Karpas-422 (cell line): ENCODE data around the gene PTRHD1. TPM values are rescaled to one million over a fixed set of nuclear protein-coding genes. Genes with fewer than 3 reads are reported as not detected.
"Not testable (repeated sequence)": the region's sequence is repeated elsewhere in the genome, so short reads cannot be mapped to it uniquely, and the experiment has no call there.

Source experiments
- DNase-seq: peaks from one replicate; pipeline ENCODE4 v3.0.0-alpha.2; 2015
- H2AFZ ChIP-seq: fragments of 200-600 bp; sonication (generic); 2 replicates; pipeline ENCODE4 v1.6.1; 2014; ENCODE audit warnings: antibody characterized with exemption, low read length, mixed read lengths
- H3K27ac ChIP-seq: fragments of 200-600 bp; sonication (generic); 2 replicates; pipeline ENCODE4 v1.5.1; 2014; ENCODE audit warnings: mild to moderate bottlenecking, low read length, moderate library complexity
- H3K27me3 ChIP-seq: fragments of 200-600 bp; sonication (generic); 2 replicates; pipeline ENCODE4 v1.6.1; 2014; ENCODE audit warnings: low read length, mixed read lengths
- H3K36me3 ChIP-seq: fragments of 200-600 bp; sonication (generic); 2 replicates; pipeline ENCODE4 v1.6.1; 2014; ENCODE audit warnings: low read length, mixed read lengths; ENCODE audit not compliant: insufficient read depth
- H3K4me1 ChIP-seq: fragments of 200-600 bp; sonication (generic); 2 replicates; pipeline ENCODE4 v1.6.1; 2014; ENCODE audit warnings: mild to moderate bottlenecking, low read length, mixed read lengths
- H3K4me2 ChIP-seq: fragments of 200-600 bp; sonication (generic); 2 replicates; pipeline ENCODE4 v1.6.1; 2014; ENCODE audit warnings: low read length, low read depth, mild to moderate bottlenecking; ENCODE audit not compliant: poor library complexity, severe bottlenecking
- H3K4me3 ChIP-seq: fragments of 200-600 bp; sonication (generic); 2 replicates; pipeline ENCODE4 v1.5.1; 2014; ENCODE audit warnings: mild to moderate bottlenecking, antibody characterized with exemption, low read length, mixed read lengths
- H3K79me2 ChIP-seq: fragments of 200-600 bp; sonication (generic); 2 replicates; pipeline ENCODE4 v1.6.1; 2014; ENCODE audit warnings: mild to moderate bottlenecking, low read length, mixed read lengths
- H3K9ac ChIP-seq: fragments of 200-600 bp; sonication (generic); 2 replicates; pipeline ENCODE4 v1.6.0; 2014; ENCODE audit warnings: low read length
- H3K9me2 ChIP-seq: fragments of 200-600 bp; sonication (generic), shearing (Covaris generic); replicated peaks from 2 replicates; pipeline ENCODE4 v1.6.0; 2014; ENCODE audit warnings: mild to moderate bottlenecking, low read length, moderate library complexity; ENCODE audit not compliant: insufficient read depth
- H3K9me3 ChIP-seq: fragments of 300-700, 200-600 bp; sonication (generic); 2 replicates; pipeline ENCODE4 v1.6.1; 2014; ENCODE audit warnings: low read length, mixed read lengths
- H4K20me1 ChIP-seq: fragments of 200-600 bp; sonication (generic); 2 replicates; pipeline ENCODE4 v1.6.1; 2014; ENCODE audit warnings: mild to moderate bottlenecking, antibody characterized with exemption, low read length, low read depth; ENCODE audit not compliant: insufficient read depth
- total RNA-seq: library from RNA; depleted of rRNA; stranded (reverse); fragments of >200 nt; shearing (Covaris generic); gene quantifications from 2 replicates; pipeline ENCODE4 v1.2.3, GENCODE V29; 2014; ENCODE audit warnings: low replicate concordance

PTRHD1 gene
- total RNA-seq, 1 experiment from 2014 or later: 14.4 TPM

DNA sequence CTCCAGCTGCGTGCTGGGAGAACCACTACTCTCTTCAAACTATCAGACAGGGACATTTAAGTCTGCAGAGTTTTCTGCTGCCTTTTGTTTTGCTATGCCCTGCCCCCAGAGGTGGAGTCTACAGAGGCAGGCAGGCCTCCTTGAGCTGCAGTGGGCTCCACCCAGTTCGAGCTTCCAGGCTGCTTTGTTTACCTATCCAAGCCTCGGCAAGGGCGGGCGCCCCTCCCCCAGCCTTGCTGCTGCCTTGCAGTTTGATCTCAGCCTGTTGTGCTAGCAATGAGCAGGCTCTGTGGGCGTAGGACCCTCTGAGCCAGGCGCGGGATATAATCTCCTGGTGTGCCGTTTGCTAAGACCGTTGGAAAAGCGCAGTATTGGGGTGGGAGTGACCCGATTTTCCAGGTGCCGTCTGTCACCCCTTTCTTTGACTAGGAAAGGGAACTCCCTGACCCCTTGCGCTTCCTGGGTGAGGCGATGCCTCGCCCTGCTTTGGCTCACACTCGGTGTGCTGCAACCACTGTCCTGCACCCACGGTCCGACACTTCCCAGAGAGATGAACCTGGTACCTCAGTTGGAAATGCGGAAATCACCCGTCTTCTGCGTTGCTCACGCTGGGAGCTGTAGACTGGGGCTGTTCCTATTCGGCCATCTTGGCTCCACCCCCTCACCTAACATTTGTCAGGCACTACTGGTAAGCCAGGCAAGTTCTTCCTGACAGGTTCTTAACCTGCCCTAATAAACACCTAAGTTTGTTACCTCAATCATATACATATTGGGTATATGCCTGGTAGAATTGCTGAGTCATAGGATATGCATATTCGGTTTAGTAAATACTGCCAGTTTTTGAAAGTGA is 12.8 kb upstream of the PTRHD1 start:
- not testable (repeated sequence) for H3K4me3 ChIP-seq, H3K27me3 ChIP-seq, H3K27ac ChIP-seq, H3K9me3 ChIP-seq, H3K9ac ChIP-seq, DNase-seq, H3K4me2 ChIP-seq, H2AFZ ChIP-seq, H4K20me1 ChIP-seq, H3K9me2 ChIP-seq, H3K4me1 ChIP-seq
- H3K79me2 ChIP-seq: peaks cover 53% of the 10 kb centered on the region
- H3K36me3 ChIP-seq: peaks cover 12% of the 10 kb centered on the region

DNA sequence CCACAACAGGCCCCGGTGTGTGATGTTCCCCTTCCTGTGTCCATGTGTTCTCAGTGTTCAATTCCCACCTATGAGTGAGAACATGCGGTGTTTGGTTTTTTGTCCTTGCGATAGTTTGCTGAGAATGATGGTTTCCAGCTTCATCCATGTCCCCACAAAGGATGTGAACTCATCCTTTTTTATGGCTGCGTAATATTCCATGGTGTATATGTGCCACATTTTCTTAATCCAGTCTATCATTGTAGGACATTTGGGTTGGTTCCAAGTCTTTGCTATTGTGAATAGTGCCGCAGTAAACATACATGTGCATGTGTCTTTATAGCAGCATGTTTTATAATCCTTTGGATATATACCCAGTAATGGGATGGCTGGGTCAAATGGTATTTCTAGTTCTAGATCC is 7.3 kb upstream of the PTRHD1 start:
- H3K9me3 ChIP-seq, H3K4me1 ChIP-seq, H3K9ac ChIP-seq, H2AFZ ChIP-seq, H3K9me2 ChIP-seq, H3K27ac ChIP-seq, H3K4me2 ChIP-seq, DNase-seq, H3K27me3 ChIP-seq, H3K4me3 ChIP-seq, H4K20me1 ChIP-seq: not testable (repeated sequence)
- Histone ChIP-seq H3K36me3 (peaks cover 27% of the 10 kb centered on the region; the same call in 1 of the 2 replicates), H3K79me2 (peaks cover 42% of the 10 kb centered on the region)

DNA sequence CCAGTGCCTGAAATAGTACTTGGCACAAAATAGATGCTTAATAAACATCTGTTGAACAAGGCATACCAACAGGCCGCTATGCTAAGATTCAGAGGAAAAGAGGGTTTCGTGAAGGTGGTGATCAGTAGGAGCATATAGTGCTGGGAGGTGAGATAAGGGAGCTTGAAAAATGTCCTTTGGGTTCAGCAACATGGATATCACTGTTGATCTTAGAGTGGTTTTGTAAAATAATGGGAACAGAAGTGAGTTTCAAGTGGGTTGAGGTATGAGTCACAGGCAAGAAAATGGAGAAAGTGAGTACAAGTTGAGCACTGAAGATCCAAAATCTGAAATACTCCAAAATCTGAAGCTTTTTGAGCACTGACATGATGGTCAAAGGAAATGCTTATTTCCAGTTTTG is 4.5 kb upstream of the PTRHD1 start:
- Histone ChIP-seq H3K27me3 (no peaks in the 10 kb centered on the region), H3K4me2 (no peak overlapping the region)

DNA sequence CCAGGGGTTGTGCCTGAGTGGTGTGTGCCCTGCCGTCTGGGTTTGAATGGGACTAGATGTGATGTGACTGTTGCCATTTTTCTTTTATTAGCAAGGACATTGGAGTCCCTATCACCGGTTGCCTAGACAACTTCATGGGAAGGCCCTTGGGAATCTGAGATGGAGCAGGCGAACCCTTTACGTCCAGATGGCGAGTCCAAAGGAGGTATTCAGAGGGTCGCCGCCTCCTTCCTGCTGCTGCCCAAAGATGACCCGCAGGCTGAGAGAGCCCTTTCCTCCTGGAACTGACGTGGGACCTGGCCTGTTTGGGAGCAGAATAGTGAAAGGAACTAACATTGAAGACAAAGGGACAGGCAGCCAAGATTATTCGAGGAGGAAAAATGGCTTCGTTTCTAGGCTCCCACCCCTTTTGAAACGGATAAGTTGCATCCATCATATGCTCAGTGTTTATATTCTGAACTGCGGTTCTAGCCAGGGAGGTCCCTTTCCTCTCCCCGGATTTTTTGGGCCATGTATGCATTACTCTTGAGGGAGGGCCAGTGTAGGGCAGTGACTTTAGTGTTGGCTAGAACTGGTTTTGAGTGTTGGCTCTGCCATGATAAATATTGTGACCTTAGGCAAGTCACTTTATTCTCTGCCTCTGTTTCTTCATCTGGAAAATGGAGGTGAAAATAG is 707 bp upstream of the PTRHD1 start:
- Histone ChIP-seq H3K36me3 (peaks cover 22% of the 10 kb centered on the region; the same call in 1 of the 2 replicates), H3K27me3 (no peaks in the 10 kb centered on the region), H2AFZ (peak overlapping the region; percentile 62; the same call in 1 of the 2 replicates), H3K4me1 (peaks cover 41% of the 10 kb centered on the region), H3K27ac (peak overlapping the region; percentile 64), H3K9ac (peak overlapping the region; percentile 86), H3K9me3 (no peaks in the 10 kb centered on the region), H3K4me2 (peak overlapping the region; percentile 72), H3K9me2 (no peaks in the 10 kb centered on the region), H3K79me2 (peaks cover 54% of the 10 kb centered on the region), H3K4me3 (peak overlapping the region; percentile 91), H4K20me1 (no peaks in the 10 kb centered on the region)
- DNase-seq: peak; percentile 61

More for the DNA sequence above, 4.5 kb upstream of the PTRHD1 start:
- no peak overlapping the region for H2AFZ ChIP-seq
- H4K20me1 ChIP-seq: no peaks in the 10 kb centered on the region
- peaks cover 32% of the 10 kb centered on the region; the same call in 1 of the 2 replicates for H3K36me3 ChIP-seq
- H3K79me2 ChIP-seq: peaks cover 64% of the 10 kb centered on the region
- no peaks in the 10 kb centered on the region for H3K9me2 ChIP-seq
- DNase-seq: no peak
- H3K4me3 ChIP-seq: no peak overlapping the region
- H3K9me3 ChIP-seq: no peaks in the 10 kb centered on the region
- no peak overlapping the region for H3K27ac ChIP-seq
- H3K4me1 ChIP-seq: peaks cover 13% of the 10 kb centered on the region
- H3K9ac ChIP-seq: no peak overlapping the region

DNA sequence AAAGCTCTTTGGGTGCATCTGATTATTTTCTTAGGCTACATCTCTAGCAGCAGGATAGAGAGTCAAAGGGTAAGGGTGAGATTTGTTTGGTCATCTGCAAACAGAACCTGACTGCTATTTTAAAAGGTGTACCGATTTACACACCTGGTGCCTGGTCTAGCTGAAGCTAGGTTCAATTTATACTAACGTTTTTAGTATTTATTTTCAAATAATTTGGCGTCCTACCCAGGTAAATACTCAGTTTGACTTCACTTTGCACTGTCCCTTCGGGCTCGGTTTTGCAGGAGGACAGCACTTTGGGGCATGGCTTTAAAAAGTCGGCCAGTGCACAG is 683 bp downstream of the PTRHD1 start:
- Histone ChIP-seq H3K4me2 (peak overlapping the region; percentile 72), H4K20me1 (no peaks in the 10 kb centered on the region), H3K4me1 (peaks cover 41% of the 10 kb centered on the region), H3K9ac (peak overlapping the region; percentile 86), H3K9me3 (no peaks in the 10 kb centered on the region), H3K79me2 (peaks cover 42% of the 10 kb centered on the region), H3K9me2 (no peaks in the 10 kb centered on the region), H3K27ac (peak overlapping the region; percentile 64; the same call in 1 of the 2 replicates), H3K4me3 (peak overlapping the region; percentile 91), H3K36me3 (peaks cover 16% of the 10 kb centered on the region; the same call in 1 of the 2 replicates), H3K27me3 (no peaks in the 10 kb centered on the region), H2AFZ (peak overlapping the region; percentile 71; the same call in 1 of the 2 replicates)
- DNase-seq: peak; percentile 49

DNA sequence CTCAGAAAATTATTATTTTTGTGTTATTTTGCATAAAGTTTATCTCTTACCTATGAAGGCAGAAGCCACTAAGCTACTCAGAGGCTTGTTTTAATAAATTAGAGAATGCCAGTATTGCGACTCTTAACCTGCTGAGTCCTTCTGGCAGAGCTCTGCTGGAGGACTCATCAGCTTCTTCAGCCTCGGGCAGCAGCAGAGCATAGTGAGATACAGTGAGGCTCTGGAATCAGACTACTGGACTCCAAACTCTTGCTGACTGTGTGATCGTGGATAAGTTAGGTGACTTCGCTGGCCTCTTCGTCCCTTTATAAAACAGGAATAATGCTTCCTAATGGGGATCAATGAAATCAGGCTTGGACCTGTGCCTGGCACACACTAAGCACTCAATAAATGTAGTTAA is 1.7 kb downstream of the PTRHD1 start:
- Histone ChIP-seq H3K79me2 (peaks cover 32% of the 10 kb centered on the region), H3K9me2 (no peaks in the 10 kb centered on the region), H3K9me3 (no peaks in the 10 kb centered on the region), H4K20me1 (no peaks in the 10 kb centered on the region), H3K4me3 (no peak overlapping the region; the same call in 1 of the 2 replicates), H3K4me1 (peaks cover 48% of the 10 kb centered on the region), H3K36me3 (peaks cover 8% of the 10 kb centered on the region; the same call in 1 of the 2 replicates), H3K27ac (no peak overlapping the region), H2AFZ (no peak overlapping the region), H3K4me2 (peak overlapping the region; percentile 72), H3K27me3 (no peaks in the 10 kb centered on the region), H3K9ac (peak overlapping the region; percentile 86; the same call in 1 of the 2 replicates)
- no peak for DNase-seq

DNA sequence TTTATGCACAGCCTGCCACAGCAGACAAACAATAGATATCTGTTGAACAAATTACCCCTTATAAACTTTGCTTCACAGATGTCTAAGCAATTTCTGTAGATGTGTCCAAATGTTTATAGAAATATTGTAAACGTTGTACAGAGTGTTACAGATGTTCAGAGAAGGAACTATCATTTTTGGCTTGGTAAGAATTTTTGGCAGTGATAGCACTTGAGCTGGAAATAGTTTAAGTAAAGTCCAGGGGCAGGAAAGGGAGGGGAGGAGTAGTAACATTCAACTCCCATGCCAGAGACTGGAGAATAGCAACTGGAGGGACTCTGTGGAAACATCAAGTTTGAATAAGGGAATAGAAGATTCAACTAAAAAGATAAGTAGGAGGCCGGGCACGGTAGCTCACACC is 4.4 kb downstream of the PTRHD1 start:
- Histone ChIP-seq H3K79me2 (peaks cover 5% of the 10 kb centered on the region), H3K9me2 (no peaks in the 10 kb centered on the region), H3K4me3 (no peak overlapping the region), H3K9ac (no peak overlapping the region), H4K20me1 (no peaks in the 10 kb centered on the region), H3K9me3 (no peaks in the 10 kb centered on the region), H2AFZ (no peak overlapping the region), H3K4me2 (no peak overlapping the region), H3K36me3 (no peaks in the 10 kb centered on the region), H3K27me3 (no peaks in the 10 kb centered on the region), H3K4me1 (peaks cover 55% of the 10 kb centered on the region), H3K27ac (no peak overlapping the region)
- DNase-seq: no peak

DNA sequence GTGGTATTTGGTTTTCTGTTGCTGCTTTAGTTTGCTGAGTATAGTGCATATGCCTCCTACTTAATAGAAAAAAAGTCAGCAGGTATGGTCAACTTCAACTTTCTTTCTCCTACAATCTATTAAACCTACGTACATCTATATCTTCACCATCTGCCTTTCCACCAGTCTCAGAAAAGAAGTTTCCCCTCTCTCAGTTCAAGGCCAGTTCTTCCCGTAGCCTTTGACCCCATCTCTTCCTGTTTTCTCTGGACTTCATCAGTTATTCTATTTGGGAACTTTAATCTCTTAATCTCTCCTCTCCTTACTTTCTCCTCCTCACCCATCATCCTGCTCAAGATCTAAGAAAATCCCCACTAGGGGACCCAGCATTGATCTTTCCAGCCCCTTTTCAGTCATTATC is 5.7 kb downstream of the PTRHD1 start:
- H3K9me2 ChIP-seq: no peaks in the 10 kb centered on the region

More for the DNA sequence above, 5.7 kb downstream of the PTRHD1 start:
- Histone ChIP-seq H4K20me1 (no peaks in the 10 kb centered on the region), H3K79me2 (no peaks in the 10 kb centered on the region), H3K4me3 (no peak overlapping the region), H3K27ac (no peak overlapping the region), H3K9ac (no peak overlapping the region), H3K9me3 (no peaks in the 10 kb centered on the region), H2AFZ (no peak overlapping the region), H3K4me2 (no peak overlapping the region), H3K27me3 (no peaks in the 10 kb centered on the region), H3K36me3 (no peaks in the 10 kb centered on the region), H3K4me1 (peaks cover 55% of the 10 kb centered on the region)
- no peak for DNase-seq
